GM18867 (cell line): ENCODE measurements around the gene TFDP1.
"Not testable (repeated sequence)": the region's sequence is repeated elsewhere in the genome, so short reads cannot be mapped to it uniquely, and the experiment has no call there.

Experiments used
- ATAC-seq: cut with Tn5 transposase; IDR thresholded peaks from one replicate; pipeline ENCODE4 v1.9.1; 2021; ENCODE audit warnings: mild to moderate bottlenecking, moderate library complexity; ENCODE audit not compliant: unreplicated experiment

The TFDP1 gene

DNA sequence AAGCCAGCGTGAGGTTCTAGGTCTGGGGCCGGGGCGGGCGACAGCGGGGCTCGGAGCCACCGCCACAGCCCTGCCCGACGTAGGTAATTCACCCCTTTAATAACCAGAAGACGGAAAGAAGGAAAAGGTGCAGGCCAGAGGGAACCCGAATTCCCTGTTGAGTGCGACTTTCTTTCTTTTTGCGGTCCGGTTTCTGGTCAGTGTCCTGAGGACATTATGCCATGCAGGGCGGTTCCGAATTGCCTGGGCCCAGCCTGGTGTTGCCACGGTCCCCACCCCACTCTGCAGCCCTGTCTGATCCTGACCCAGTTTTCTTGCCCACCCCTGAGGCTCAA, 18.4 kb upstream of the TFDP1 start:
- ATAC-seq: no peak

DNA sequence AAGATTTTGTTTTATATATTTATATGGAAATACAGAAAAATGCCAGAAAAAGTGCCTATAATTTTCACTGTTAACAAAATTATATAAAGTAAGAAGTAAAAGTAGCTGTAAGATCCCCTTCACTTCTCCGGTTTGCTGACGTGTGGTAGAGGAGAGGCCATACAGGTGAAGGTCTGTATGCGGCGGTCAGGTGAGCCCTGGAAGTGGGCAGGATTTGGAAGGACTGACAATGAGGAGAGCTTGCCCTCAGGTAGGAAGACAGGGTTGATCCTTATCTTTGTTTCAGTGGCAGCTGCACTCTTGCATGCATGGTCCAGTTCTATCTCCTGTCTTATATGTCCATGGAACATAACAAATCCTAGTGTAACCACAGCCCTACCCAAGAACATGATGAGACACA, 16.9 kb upstream of the TFDP1 start:
- ATAC-seq: no peak

DNA sequence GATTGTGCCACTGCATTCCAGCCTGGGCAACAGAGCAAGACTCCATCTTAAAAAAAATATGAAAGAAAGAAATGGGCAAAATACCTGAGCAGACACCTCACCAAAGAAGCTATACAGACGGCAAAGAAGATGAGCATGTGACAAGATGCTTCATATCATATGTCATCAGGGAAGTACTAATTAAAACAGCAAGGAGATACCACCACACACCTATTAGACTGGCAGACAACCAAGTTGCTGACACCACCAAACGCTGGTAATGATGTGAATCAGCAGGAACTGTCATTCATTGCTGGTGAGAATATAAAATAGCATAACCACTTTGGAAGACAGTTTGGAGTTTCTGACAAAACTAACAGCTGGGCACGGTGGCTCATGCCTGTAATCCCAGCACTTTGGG, 11.5 kb upstream of the TFDP1 start:
- no peak for ATAC-seq

DNA sequence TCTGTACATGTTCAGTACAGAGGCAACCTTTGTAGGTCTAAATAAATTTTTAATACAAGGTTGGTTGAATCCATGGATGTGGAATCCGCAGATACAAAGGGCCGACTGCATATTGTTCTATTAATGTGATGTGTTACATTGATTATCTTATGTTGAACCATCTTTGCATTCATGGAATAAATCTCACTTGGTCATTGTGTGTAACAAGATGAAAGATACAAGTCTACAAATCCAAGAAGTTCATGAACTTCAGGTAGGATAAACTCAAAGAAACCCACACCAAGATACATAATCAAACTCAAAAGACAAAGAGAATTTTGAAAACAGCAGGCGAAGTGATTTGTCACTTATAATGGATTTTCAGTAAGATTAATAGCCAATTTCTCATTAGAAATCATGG, 8.0 kb upstream of the TFDP1 start:
- no peak for ATAC-seq

DNA sequence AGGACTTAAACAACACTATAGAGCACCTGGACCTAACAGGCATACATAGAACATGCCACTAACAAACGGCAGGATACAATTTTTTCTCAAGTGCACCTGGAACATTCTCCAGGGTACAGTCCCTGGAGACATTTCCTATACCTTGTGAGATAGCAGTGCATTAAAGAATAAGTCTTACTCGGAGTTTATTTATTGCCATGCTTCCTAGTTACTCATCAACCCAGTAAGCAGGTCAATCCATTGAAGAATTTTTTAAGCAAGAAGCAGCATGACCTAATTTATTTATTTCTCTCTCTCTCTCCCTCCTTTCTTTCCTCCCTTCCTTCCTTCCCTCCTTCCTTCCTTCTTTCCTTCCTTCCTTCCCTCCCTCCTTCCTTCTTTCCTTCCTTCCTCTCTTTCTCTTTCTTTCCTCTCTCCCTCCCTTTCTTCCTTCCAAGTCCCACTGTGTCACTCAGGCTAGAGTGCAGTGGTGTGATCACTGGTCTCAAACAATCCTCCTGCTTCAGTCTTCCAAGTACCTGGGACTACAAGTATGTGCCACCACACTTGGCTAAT, 6.6 kb upstream of the TFDP1 start:
- no peak for ATAC-seq

DNA sequence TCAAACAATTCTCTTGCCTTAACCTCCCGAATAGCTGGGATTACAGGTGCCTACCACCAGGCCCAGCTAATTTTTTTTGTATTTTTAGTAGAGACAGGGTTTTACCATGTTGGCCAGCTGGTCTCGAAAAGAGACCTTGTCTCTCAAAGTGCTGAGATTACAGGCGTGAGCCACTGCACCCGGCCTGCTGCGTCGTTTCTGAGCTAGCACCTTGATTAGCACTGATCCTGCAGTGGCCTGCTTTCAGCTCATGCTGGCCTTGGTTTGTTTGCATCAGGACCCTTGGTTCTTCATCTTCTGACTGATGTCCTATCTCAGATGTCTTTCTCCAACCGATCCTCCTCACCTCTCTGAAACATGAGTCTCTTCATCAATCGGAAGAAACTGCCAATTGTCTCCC, 4.9 kb upstream of the TFDP1 start:
- no peak for ATAC-seq

DNA sequence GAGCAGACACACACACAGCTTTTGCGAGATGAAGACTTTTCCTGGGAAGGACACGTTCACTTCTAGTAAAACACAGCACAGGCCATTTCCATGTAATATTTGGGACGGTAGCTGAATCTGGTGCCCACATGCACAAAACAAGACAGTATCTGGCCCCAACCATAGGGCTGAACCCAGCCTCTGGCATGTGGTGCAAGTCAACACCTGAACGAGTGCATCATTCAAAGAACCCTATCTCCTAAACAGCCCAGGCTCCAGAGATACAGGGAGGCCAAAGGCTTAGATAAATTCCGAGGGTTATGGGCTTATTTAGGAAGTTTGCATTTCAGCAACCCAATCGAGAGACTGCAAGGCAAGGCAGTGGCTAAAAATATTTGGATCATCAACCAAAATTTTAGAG, 2.7 kb upstream of the TFDP1 start:
- ATAC-seq: no peak

DNA sequence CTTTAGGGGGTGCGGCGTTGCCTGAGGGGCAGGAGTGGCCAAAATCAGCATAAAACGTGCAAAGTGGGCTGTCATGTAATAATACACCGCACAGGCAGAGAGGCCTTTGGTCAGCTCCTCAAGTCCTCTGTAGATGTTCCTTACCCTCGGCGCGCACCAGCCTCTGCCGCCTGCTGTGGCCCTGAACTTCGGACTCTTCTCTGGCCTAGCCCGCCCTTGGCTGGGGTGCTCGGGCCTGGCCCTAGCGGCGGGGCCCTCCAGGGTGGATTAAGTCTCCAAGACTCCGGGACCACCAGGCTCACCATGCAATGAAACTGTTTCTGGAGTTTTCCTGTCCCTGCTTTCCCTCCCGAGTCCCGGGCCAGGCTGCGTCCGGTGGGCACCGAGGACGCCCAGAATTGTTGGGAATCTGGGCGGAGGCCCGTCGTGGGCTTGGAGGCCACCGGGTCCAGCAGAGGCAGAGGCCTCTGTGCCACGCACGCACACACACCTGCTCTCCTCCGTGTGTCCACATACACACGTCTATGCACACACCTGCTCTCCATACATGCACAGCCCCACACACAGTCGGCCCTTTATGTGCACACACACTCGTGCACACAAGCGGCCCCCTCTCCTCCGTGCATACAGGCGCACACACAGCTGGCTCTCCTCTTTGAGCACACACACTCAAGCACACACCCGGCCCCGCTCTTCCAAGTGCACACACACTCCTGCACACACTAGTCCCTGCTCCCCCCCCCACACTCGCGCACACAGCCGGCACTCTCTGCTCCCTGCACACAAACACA, 1.5 kb upstream of the TFDP1 start:
- ATAC-seq: no peak

DNA sequence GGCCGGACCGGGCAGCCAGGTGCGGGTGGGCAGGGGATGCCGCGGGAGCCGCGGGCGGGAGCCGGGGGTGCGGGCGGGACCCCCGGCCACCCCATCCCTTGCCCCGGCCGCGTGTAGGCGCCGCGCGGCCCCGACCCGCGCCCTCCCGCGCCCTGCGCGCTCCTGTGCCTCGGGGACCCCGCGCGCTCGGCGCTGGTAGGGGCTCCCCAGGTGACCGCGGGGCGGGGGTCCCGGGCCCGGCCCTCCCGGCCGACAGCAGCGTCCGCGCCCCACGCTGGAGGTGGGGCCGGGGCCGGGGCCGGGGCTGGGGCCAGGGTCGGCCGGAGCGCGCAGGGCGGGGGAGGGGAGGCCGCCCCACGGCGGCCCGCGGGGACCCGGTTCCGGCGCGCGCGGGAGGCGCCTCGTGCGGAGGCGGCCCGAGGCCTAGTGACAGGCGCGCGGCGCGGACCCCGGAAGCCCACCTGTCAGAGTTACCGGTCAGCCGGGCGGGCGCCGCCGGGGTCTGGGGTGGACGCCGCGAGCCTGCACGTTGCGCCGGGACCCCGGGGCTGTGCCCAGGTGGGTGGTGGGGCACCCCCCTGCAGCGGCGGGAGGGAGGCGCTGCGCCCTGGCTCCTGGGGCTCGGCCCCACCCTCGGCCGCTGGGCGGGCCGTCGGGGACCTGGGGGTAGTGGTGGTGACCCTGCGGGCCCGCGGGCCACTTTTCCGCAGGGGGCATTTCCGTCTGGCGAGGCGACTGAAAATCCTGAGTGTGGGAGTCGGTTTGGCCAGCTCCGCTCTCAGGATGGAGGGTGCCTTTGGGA, 518 bp downstream of the TFDP1 start:
- peak; percentile 43 for ATAC-seq

DNA sequence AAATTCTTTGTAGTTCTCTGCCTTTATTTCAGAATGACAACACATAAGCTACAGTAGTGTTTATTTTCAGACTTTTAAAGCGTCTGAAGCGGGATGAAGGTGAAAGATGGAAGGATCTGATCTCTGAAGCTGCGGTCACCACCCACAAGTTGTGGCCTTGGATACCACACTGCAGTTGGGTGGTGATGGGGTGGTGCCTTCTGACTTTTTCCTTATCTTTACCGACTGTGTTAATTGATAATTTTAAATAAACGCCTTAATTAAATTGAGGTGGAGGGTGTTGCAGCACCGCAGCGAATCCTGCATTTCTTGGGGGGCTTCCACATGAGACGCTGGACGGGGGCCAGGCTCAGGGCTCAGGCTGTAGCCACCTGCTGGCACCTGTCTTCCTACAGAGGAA, 1.3 kb downstream of the TFDP1 start:
- ATAC-seq: no peak

DNA sequence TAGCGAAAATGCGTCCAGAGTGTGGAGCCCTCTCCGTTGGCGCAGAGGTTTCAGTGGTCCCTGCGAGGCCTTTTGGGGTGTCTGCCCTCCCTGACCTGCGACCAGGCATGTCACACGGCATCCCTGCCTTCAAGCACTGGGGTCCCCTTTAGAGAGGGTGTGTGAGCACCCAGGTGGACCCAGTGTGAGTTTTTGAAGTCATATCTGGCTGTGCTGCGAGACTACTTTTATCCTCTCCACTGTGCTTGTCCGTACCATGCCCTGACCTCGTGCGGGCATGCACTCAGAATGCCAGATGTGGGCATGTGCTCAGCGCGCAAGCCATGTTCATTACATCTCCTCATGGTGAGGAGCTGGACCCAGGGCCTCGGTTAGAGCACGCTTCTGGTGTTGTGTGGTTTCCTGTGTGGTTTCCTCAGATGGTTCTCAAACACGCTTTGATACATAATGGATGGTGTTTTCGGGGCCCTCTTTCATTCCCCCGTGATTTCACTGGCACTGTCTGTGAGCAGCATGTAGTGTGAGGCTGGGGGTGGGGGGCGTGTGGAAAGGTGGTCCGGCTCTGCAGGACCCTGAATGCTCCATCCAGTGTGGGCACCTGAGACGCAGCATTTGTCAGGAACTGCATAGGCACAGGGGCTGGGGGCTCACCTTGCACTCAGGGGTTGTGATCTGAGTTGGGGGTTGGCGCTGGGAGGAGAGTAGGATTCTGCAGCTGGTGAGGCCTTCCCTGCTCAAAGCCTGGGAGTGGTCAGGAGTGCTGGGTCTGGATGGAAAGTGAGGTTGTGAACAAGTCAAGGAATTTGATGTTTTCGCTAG, 2.3 kb downstream of the TFDP1 start:
- ATAC-seq: no peak

DNA sequence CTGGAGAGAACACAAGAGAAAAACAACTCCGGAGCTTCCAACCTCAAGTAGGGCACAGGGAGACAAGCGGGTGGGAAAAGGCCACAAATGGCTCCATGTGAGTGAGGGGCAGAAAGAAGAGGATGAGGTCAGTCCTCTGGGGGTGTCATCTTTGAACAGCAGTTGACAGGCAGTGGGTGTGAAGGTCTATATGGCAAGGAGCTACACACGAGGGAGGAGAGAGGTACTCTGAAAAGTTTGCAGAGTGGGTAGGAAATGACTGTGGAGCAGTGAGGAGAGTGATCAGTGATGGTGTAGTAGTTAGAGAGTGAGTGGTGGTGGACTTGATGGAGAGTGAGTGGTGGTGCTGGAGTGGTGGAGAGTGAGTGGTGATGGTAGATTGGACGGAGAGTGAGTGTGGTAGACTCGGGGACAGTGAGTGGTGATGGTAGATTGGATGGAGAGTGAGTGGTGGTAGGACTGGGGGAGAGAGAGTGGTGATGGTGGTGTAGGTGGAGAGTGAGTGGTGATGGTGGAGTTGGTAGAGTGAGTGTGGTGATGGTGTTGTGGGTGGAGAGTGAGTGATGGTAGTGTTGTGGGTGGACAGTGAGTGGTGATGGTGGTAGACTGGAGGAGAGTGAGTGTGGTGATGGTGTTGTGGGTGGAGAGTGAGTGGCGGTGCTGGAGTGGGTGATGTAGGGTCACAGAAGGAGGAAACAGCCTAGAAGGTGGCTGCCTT, 4.0 kb downstream of the TFDP1 start:
- no peak for ATAC-seq

DNA sequence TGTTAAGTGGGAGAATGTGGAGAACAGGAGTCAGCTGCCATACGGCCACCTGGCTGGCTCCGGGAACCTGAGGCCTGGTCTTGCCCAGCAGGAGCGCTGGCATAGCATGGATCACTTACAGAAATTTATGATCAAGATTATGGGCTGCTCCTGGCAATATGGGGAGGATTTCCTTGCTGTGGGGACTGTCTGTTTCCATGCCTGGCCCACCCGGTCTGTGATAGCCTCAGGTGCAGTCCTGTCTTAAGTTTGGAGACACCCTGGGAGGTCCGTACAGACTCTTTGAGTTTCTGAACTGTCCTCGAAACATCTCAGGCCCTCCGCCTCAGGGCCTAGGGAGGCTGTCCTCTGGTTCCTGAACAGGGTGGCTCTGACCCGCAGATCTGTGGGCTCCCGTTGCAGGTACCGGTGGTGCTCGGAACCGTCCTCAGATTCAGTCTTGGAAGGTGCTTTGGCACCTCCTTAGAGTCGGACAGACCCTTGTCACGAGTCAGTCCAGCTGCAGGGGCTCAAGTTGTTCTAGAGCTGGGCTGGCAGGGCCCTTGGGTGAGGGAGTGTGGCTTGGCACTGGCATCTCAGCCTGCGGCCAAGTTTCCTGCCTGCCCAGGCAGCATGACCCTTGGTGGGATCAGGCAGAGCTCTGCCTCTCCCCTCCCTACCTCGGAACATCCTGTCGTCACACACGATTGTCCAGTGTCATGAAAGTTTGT, 4.9 kb downstream of the TFDP1 start:
- ATAC-seq: no peak

DNA sequence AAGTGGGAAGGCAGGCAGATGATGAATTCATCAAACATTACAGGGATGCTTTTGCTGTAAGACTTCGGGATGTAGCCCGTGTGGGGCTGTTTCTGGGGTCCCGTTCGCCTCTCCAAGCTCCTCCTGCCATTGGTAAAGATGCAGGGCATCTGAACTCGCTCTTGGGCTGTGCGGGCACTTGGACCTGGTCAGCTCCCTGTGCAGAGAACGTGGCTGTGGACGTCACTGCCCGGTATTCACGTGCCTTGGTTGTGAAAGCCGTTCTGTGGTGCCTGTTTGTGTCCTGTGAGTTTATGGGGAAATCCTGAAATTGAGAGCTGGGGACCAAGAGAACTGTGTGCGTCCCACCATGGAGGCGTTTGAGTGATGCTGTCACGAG, 5.4 kb downstream of the TFDP1 start:
- no peak for ATAC-seq

DNA sequence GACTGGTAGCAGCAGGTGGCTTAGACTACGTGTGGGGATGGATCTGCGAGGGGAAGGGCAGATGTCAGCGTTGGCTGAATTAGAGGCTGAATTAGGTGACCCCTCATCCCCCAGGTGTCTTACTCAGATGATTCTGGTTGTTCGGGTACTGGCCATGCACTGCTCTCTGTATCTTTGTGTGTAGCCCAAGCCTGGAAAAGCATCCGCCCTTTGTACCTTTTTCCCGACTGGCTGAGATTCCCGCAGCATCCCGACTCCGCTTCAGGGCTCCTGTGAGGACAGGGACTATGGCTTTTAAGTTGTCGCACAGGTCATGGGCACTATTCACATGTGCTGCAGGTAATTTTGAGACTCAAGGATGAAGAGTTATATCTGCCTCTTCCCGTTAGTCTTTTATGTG, 7.2 kb downstream of the TFDP1 start:
- ATAC-seq: no peak

DNA sequence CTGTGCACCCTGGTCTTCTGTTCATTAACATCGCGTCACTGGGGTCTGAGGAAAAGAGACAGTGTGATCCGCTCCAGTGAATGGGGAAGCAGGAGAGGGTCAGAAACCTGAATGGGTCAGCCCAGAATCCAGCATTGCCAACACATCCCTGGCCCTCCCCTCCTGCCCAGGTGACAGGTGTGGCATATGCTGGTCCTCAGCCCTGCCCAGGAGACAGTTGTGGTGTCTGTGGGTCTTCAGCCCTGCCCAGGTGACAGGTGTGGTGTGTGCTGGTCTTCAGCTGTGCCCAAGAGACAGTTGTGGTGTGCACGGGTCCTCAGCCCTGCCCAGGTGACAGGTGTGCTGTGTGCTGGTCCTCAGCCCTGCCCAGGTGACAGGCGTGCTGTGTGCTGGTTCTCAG, 8.0 kb downstream of the TFDP1 start:
- no peak for ATAC-seq

DNA sequence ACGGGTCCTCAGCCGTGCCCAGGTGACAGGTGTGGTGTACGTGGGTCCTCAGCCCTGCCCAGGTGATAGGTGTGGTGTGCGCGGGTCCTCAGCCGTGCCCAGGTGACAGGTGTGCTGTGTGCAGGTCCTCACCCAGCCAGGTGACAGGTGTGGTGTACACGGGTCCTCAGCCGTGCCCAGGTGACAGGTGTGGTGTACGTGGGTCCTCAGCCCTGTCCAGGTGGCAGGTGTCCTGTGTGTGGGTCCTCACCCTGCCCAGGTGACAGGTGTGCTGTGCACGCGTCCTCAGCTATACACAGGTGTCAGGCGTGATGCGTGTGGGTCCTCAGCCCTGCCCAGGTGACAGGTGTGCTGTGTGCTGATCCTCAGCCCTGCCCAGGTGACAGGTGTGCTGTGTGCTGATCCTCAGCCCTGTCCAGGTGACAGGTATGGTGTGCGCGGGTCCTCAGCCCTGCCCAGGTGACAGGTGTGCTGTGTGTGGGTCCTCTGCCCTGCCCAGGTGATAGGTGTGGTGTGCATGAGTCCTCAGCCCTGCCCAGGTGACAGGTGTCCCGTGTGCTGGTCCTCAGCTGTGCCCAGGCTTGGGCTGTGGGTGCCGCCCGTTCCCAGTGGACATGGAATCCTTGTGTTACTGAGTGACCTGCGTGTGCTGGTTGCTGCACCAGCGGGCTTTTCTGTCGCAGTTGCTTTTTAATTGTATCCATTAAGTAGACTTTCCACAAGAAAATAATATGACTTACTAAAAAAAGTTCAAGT, 9.7 kb downstream of the TFDP1 start:
- ATAC-seq: not testable (repeated sequence)

DNA sequence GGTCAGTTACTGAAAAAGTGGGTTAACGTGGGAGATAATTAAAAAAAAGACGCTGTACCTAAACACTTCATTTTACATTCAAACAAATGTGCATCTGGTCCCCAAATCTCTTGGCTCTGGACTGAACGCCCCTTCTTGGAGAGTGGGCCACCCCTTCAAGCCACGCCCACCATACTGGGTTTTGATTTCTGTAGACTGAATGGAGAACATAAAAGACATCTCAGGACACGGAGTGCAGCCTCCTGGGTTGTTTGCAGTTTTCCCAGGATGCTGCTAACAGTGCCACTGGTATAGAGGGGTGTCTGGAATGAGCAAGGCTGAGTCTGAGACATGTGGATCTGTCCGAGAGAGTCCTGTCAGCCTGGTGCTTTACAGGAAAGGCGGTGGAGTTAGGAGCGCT, 10.6 kb downstream of the TFDP1 start:
- no peak for ATAC-seq
